HG03520 (cell line): ENCODE data around the gene ACTN2.

Source experiments
- ATAC-seq: cut with Tn5 transposase; IDR thresholded peaks from one replicate; pipeline ENCODE4 v1.9.1; 2021; ENCODE audit warnings: mild to moderate bottlenecking, moderate library complexity; ENCODE audit not compliant: unreplicated experiment

ACTN2 gene

GRCh38 chr1:236812334-236813030, 126.2 kb downstream of the ACTN2 start:
- no peak for ATAC-seq
